HG02840 (cell line): ENCODE measurements around the gene DLGAP1.
"Not testable (repeated sequence)": the region's sequence is repeated elsewhere in the genome, so short reads cannot be mapped to it uniquely, and the experiment has no call there.

Source experiments
- ATAC-seq: cut with Tn5 transposase; IDR thresholded peaks from one replicate; pipeline ENCODE4 v1.9.1; 2021; ENCODE audit warnings: mild to moderate bottlenecking, moderate library complexity, moderate number of reproducible peaks; ENCODE audit not compliant: unreplicated experiment, low FRiP score

DLGAP1 gene

DNA sequence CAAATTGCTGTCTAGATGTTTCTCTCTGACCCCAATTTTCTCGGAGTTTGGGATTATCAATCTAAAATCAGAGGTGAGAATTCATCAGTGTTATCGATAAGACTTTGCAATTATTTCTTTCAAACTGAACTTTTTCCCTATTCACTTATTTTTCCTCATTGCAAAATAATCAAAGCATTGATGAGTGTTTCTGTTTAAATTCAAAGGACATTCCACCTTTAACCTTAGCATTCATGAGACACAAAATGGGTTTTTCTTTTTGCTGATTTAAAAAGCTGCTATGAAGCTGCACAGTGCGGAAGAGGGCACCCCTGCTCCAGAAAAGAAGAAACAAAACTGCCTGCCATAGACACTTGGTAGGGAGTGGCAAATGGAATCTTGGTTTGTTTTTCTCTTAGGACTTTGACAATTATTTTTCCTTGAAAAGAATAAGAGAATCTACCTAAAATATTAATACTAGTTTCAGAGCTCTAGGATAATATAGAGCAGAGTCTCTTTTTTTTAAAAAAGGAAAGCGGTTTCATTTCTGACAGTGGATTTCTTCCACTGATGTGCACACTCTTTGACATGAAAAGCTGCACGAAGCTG lies 801.8 kb downstream of the DLGAP1 start:
- no peak for ATAC-seq

DNA sequence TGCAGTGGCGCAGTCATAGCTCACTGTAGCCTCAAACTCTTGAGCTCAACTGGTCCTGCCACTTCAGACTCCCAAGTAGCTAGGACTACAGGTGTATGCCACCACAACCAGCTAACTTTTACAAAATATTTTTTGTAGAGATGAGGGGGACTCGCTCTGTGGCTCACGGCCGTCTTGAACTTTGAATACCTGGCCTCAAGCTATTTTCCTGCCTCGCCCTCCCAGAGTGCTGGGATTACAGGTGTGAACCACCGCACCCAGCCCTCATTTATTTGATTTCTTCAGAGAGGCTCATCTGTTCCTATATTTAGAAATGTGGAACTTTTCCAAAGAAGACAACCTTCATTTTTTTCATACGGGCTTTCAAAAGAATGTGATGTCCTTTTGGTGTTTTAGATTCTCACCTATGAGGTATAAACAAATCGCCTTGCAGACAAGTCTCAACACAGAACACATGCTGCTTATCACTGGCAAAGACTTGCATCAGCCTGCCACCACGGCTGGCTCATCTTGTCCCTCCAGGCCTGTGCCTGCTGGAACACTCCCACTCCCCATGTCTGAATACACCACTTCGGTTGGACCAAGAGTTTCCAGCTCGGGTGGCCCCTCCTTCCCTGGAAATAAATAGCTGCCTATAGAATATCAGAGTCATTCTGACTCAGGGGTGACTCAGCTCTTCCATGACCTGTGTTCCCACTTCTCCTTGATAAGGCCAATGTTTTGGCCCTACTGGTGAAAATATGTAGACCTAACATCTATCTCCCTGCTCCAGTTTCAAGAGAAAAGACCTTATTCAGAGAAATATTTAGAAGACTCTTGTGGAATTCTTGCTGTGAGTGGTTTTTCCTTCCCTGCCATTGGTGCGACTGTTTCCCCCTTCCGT lies 802.5 kb downstream of the DLGAP1 start:
- ATAC-seq = no peak

- ATAC-seq = no peak
Observed at GRCh38 chr18:3651266-3651665, 803.8 kb downstream of the DLGAP1 start.

GRCh38 chr18:3650521-3651042 lies 804.5 kb downstream of the DLGAP1 start:
- ATAC-seq = not testable (repeated sequence)

GRCh38 chr18:3649633-3650426 lies 805.3 kb downstream of the DLGAP1 start:
- ATAC-seq = no peak

DNA sequence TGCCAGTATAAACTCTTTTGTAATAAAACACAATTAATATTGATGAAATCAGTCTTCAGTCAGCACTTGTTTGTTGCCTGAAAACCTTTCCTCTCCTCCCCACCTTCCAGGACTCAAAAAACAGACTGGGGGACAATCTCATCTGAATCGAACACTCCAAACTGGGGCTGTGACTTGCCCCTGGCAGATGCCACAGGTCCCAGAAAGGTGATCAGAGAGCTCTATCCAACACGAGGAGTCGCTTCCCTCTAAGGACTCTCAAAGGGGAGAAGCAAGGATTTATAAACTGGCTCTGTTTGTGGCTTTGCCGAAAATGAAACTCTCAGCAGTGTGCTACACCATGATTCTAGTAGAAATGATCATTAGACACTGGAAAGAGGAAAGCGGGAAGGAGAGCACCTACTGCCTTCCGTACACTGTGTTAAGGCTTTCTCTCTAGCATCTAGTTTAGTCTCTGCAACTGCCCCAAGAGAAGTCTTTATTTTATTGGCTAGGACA lies 805.9 kb downstream of the DLGAP1 start:
- no peak for ATAC-seq

- ATAC-seq = no peak
Observed at GRCh38 chr18:3648641-3649040, 806.5 kb downstream of the DLGAP1 start.

- ATAC-seq = no peak
Observed at GRCh38 chr18:3648200-3648599, 806.9 kb downstream of the DLGAP1 start.

GRCh38 chr18:3647636-3648035 lies 807.5 kb downstream of the DLGAP1 start:
- ATAC-seq = no peak

GRCh38 chr18:3645384-3646156 lies 809.5 kb downstream of the DLGAP1 start:
- no peak for ATAC-seq

- no peak for ATAC-seq
Observed at GRCh38 chr18:3634250-3634939, 820.7 kb downstream of the DLGAP1 start.

GRCh38 chr18:3631887-3632286 lies 823.2 kb downstream of the DLGAP1 start:
- ATAC-seq = no peak

DNA sequence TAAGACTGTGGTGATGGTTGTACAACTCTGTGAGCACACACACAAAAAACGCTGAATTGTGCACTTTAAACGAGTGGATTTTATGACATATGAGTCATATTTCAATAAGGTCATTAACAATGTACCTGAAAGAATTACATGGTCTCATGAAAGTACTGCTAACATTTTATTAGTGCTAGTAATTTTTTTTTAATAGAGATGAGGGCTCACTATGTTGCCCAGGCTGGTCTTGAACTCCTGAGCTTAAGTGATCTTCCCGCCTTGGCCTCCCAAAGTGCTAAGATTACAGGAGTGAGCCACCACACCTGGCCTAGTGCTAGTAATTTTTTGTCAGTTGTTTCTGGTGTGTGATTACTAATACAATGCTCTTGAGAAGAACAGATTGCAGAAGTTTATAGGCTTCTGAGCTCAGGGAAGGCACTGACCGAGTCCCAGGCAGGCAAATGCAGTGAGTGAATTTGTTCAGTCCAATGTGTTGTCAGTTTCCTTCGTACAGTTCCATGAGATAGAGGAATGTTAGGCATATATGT lies 828.1 kb downstream of the DLGAP1 start:
- ATAC-seq = no peak

GRCh38 chr18:3625742-3626091 lies 829.4 kb downstream of the DLGAP1 start:
- ATAC-seq = no peak

DNA sequence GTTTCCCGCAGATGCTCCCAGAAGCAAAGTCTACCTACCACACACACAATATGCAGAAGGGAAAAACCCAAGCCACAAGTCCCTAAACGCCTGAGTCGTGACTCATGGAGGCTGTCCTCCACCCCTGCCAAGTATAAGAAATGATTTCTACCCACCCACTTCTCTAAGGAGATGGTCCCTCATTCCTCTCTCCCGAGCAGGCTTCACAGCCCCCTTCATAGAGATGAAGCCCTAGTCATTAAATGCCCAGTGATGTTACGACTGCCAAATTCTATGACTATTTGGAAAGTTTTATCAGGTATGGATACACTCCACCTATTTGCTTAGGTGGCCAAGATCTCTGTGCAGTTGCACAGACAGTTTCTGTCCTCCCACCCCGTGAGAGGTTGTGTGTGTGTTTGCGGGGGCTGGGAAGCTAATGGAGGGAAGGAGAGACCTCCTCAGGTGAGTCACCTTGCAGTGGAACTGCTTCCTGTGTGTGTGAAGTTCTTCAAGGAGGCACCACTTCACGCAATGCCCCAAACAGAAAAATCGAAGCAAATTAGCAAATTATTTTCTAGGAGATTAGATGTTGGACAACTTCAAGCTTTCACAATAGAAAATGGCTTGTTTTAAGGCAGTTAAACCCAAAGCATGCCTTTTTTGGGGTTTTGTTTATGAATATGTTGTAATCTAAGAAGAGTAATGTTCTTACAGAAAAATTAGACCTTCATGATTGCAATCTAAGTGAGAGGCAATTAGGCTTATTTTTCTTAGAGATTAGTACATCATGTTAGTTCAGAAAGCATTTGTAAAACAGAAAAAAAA lies 830.0 kb downstream of the DLGAP1 start:
- ATAC-seq = no peak

GRCh38 chr18:3624546-3624934 lies 830.6 kb downstream of the DLGAP1 start:
- ATAC-seq = no peak

DNA sequence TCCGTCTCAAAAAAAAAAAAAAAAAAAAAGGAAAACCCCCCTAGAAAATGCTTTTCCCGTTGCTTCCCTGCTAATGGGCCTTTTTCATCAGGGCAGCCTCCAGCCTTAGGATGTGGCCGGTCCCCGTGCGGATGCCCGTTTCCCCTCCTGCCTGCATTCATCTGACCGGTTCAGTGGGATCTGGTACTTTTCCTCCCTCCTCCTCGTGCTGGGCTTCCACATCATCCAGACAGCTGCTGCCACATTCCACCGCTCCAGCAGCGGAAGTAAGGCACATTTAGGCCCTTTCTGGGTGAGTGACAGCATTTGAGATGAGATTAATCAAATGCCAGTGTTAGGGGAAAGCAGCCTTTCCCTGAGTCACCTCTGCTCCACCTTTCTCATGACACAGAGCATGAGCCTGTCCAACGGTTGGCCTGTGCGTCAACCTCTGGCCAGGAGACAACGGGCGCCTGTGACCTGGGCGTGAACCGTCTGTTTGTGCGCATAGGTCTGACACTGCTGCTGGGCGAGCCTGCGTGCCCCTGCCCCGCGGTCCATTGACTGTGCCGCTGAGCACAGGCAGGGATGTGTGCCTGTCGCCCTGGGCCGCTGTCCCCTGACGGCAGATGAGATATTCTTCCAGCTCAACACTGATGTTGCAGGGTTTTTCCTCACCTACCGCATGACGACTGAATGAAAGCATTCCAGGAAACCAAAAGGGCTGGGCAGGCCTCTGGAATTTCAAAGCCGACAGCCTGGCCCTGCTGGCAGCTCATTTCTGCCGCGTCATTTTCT lies 831.1 kb downstream of the DLGAP1 start:
- ATAC-seq = no peak
